HG03354 (cell line): ENCODE data around the gene C22orf23.
"Not testable (repeated sequence)": the region's sequence is repeated elsewhere in the genome, so short reads cannot be mapped to it uniquely, and the experiment has no call there.

Experiments used
- ATAC-seq: cut with Tn5 transposase; IDR thresholded peaks from one replicate; pipeline ENCODE4 v1.9.1; 2021; ENCODE audit warnings: mild to moderate bottlenecking; ENCODE audit not compliant: unreplicated experiment, poor library complexity, severe bottlenecking

The C22orf23 gene

DNA sequence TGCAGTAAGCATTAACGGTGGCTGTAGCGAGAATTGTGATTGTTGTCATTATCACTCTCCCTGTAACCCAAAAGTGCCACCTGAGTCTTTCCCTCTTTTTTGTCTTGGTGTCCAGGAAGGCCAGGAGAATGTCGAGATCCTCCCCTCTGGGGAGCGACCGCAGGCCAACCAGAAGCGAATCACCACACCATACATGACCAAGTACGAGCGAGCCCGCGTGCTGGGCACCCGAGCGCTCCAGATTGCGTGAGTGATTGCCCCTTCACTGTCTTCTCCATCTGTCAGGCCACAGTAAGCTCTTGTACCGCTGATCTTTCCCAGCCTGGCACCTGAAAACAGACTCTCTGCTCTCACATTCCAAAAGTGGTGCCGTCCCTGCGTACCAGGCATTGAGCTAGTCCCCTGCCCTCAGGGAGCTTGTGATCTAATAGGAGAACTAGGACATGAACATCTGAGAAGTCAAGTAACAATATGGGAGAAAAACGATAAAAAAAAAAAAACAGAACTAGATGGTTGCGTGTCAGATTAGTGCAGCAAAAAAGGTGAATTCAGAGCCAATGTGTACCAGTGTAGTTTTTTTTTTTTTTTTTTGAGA, 5.9 kb upstream of the C22orf23 start:
- no peak for ATAC-seq

DNA sequence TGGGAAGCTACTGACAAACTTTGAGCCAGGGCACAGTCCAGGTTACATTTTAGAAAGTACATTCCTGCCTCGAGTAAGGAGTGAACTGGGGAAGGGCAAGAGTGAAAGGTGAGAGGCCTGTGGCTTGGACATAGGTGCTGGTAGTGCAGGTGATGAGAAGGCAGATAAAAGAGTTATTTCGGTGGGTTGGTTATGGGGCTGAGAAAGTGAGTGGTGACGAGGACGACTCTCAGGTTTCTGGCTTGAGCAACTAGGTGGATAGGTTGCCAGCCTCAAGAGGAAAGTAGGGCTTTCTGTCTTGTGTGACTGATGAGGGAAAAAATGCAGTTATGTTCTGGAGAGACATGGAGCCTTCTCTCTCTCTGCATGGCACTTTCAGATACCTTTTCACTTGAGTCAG, 3.8 kb upstream of the C22orf23 start:
- ATAC-seq = no peak

- ATAC-seq = not testable (repeated sequence)
These were observed 2.5 kb upstream of the C22orf23 start for GRCh38 chr22:37955825-37956397.

GRCh38 chr22:37954686-37955085, 1.3 kb upstream of the C22orf23 start:
- no peak for ATAC-seq

DNA sequence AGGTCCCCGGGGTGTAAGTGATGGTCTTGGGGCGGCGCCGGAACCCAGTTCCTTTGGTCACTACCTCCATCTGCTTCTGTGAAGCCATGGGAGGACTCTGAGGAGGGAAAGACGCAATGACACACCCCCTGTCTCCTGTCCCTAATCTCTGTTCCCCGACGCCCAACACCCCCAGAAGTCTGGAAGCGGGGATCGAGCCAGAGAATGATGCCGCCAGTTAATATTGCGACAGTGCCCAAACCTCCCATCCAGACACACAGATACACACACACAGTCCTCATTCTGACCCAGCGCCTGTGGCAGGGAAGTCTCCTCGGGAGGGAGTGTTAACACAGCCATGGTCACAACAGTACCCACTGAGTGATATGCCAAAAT, 352 bp downstream of the C22orf23 start:
- ATAC-seq = no peak

DNA sequence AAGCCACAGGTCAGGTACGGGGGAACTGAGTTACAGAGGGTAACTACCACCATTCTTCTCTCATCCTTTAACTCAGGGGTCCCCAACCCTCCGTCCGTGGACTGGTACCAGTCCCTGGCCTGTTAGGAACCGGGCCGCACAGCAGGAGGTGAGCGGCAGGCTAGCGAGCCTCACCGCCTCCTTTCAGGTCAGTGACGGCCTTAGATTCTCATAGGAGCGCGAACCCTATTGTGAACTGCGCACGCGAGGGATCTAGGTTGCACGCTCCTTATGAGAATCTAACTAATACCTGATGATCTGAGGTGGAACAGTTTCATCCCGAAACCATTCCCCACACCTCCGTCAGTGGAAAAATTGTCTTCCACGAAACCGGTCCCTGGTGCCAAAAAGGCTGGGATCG, 772 bp downstream of the C22orf23 start:
- ATAC-seq = not testable (repeated sequence)

- no peak for ATAC-seq
These were observed 2.1 kb downstream of the C22orf23 start for GRCh38 chr22:37951305-37951704.

DNA sequence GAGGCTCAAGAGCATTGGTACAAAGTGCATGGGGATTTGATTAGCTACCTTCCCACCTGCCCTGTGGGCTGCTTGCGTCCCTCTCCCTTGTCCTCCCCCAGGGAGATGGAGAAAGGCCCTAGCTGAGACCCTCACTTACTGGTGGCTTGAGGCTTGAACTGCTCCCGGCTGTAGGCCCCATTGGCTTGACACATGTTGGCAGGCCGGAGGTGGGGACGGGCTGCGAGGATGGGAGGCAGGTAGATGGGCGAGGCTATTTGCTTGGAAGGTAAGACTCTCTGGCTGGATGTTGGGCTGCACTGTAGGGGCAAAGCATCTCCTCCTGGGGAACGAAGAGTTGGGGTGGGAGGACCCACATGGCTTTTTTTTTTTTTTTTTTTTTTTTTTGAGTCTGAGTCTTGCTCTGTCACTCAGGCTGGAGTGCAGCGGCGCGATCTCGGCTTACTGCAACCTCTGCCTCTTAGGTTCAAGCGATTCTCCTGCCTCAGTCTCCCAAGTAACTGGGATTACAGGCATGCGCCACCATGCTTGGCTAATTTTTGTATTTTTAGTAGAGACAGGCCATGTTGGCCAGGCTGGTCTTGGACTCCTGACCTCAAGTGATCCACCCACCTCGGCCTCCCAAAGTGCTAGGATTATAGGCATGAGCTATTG, 6.1 kb downstream of the C22orf23 start:
- ATAC-seq = not testable (repeated sequence)

DNA sequence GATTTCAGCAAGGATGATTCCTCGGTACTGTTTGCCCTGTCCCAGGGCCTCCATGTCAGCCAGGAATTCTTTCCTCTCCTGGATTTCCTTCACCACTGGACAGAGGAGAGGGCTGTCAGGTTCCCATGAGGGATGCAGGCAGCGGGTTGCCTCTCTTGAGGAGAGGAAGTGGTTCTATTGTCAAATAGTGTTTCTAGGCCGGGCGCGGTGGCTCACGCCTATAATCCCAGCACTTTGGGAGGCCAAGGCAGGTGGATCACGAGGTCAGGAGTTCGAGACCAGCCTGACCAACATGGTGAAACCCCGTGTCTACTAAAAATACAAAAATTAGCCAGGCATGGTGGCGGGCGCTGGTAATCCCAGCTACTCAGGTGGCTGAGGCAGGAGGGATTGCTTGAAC, 9.0 kb downstream of the C22orf23 start:
- ATAC-seq = not testable (repeated sequence)

- no peak for ATAC-seq
These were observed 9.6 kb downstream of the C22orf23 start for GRCh38 chr22:37943825-37944198.

GRCh38 chr22:37943136-37943824, 10.1 kb downstream of the C22orf23 start:
- ATAC-seq = no peak

- no peak for ATAC-seq
These were observed 11.3 kb downstream of the C22orf23 start for GRCh38 chr22:37942133-37942532.

DNA sequence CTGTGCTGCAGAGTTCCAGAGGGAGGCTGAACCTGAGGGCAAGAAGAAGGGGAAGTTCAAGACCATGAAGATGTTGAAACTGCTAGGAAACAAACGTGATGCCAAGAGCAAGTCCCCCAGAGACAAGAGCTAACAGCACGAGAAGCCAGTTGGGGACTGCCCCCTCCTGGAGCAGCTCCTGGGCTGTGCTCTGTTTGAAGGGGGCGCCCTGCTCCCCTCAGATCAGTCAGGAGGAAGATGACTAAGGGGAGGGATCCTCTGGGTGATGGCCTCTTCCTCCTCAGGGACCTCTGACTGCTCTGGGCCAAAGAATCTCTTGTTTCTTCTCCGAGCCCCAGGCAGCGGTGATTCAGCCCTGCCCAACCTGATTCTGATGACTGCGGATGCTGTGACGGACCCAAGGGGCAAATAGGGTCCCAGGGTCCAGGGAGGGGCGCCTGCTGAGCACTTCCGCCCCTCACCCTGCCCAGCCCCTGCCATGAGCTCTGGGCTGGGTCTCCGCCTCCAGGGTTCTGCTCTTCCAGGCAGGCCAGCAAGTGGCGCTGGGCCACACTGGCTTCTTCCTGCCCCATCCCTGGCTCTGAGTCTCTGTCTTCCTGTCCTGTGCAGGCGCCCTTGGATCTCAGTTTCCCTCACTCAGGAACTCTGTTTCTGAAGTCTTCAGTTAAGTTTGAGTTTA, 12.6 kb downstream of the C22orf23 start:
- ATAC-seq = no peak

DNA sequence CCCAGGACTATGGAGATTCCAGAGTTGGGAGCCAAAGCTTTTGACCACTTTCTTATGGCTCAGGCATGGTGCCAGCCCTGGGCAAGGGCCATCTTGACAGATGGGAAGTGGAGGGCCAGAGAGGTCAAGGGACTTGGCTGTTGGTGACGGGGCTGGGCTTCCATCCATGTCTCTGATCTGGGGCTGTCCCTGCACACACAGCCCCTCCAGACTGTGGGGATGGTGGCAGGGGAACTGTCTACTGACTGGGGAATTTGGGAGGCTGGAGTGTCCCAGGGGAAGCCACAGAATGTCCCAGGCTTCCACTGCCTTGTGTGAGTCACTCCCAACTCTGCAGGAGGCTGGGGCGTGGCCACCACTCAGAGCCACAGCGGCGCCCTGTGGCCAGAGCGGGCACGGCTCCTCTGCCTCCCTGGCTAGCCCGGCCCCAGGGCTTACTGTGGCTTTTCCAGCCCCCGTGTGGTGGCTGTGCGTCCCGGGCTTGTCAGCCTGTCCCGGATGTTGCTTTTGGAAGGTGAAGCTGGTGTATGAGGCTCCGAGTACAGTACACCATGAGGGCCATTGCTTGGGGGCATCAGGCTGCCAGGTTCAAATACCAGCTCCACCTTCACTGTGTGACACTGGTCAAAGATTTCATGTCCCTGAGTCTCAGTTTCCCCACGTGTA, 19.6 kb downstream of the C22orf23 start:
- peak; percentile 81 for ATAC-seq

GRCh38 chr22:37932821-37933578, 20.4 kb downstream of the C22orf23 start:
- no peak for ATAC-seq

DNA sequence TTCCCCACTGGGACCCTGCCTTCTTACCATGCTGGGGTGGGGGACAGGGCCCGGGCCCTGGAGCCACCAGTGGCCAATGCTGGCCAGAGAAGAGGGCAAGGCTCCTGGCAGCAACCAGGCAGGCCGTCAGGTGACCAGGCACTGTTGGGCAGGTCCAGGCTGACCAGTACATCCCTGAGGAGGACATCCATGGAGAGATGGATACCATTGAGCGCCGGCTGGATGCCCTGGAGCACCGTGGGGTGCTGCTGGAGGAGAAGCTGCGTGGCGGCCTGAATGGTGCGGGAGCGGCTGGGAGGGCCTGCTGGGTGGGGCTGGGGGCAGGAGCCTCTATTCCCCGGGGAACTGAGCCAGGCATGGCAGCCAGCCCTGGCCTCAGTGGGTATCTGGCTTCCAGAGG, 21.0 kb downstream of the C22orf23 start:
- ATAC-seq = no peak

DNA sequence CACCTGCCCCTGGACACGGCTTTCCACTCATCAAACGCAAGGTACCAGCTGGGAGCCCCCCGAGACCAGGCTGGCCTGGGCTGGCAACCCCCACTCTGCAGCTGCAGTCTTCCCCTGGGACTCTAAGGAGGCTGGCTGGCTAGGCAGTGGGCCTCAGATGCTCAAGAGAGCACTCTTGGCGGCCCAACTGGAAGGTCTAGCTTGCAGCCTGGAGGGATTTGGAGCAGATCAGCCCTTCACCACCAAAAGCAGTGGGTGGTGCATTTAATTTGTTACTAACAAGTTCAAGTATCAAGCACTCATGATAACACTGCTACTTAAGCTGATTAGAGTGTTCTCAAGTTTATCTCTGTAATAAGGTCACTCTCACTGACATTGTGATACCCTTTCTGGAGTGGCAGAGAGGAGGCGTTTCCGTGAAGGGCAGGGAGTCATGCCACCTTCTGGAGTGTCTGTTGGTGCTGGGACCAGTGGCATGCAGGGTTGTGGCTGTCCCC, 21.5 kb downstream of the C22orf23 start:
- no peak for ATAC-seq

DNA sequence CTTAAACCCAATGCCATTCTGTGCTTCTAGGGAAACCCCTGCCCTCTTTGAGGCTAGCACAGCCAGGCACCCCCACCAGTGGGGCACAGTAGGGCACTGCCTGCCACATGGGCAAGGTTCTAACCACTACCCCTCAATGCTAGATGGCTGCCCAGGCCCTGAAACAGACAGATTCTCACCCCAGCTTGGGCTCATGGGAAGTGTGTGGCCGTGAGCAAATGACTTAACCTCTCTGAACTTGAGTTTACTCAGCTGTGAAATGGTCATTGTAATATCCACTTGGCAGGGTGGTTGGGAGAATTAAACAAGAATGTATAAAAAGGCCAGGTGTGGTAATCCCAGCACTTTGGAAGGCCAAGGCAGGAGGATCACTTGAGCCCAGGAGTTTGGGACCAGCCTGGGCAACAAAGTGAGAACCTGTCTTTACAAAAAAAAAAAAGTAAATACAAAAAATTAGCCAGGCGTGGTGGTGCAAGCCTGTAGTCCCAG, 22.4 kb downstream of the C22orf23 start:
- no peak for ATAC-seq
